GM10266 (cell line): Measurements from ENCODE around the gene GRIK5.

ENCODE experiments used
- DNase-seq: peaks from one replicate; pipeline ENCODE4 v3.0.0; 2012; ENCODE audit errors: extremely low spot score
- CTCF ChIP-seq: IDR thresholded peaks from 2 replicates; pipeline ENCODE4 v1.5.1; 2012; ENCODE audit warnings: mild to moderate bottlenecking, low read depth; ENCODE audit not compliant: control insufficient read depth, insufficient read depth; ENCODE audit errors: missing control alignments

Gene GRIK5

GRCh38 chr19:42069619-42070351 is at the start of gene GRIK5:
Gene GRIK5, minus strand, starts transcription at chr19:42070206. Its CDS starts 4,436 bp downstream, at chr19:42065770.
- no peak for DNase-seq

GRCh38 chr19:42117076-42117475 is 47.1 kb upstream of the GRIK5 start:
- DNase-seq, result no peak

More at GRCh38 chr19:42069619-42070351, at the start of gene GRIK5:
- TF ChIP-seq CTCF, result no peak

GRCh38 chr19:42116308-42117075 is 46.5 kb upstream of the GRIK5 start:
- peak; percentile 27 for TF ChIP-seq CTCF
- no peak for DNase-seq

More at GRCh38 chr19:42117076-42117475, 47.1 kb upstream of the GRIK5 start:
- TF ChIP-seq CTCF, result no peak

GRCh38 chr19:42115705-42116104 is 45.7 kb upstream of the GRIK5 start:
- no peak for TF ChIP-seq CTCF
- DNase-seq, result no peak

GRCh38 chr19:42115219-42115618 is 45.2 kb upstream of the GRIK5 start:
- no peak for TF ChIP-seq CTCF
- DNase-seq, result no peak

GRCh38 chr19:42114412-42114811 is 44.4 kb upstream of the GRIK5 start:
- no peak for TF ChIP-seq CTCF
- peak; percentile 80 for DNase-seq
